Measurements from ENCODE around the gene VDR.
A peak's percentile ranks its signal among the peaks of the same experiment; 100 is the strongest.

The VDR gene

GRCh38 chr12:47930634-47931033, 25.8 kb upstream of the VDR start:
- no peak for DNase-seq (ENCODE audit: low spot score)

- DNase-seq (ENCODE audit: low spot score), result no peak
Observed at GRCh38 chr12:47927346-47927745, 22.6 kb upstream of the VDR start.

GRCh38 chr12:47921907-47922306, 17.1 kb upstream of the VDR start:
- DNase-seq (ENCODE audit: low spot score), result no peak

- DNase-seq (ENCODE audit: low spot score), result no peak
Observed at GRCh38 chr12:47920913-47921312, 16.1 kb upstream of the VDR start.

GRCh38 chr12:47913081-47913480, 8.3 kb upstream of the VDR start:
- DNase-seq (ENCODE audit: low spot score), result no peak

GRCh38 chr12:47912556-47912955, 7.8 kb upstream of the VDR start:
- no peak for DNase-seq (ENCODE audit: low spot score)

- peak; percentile 33 for DNase-seq (ENCODE audit: low spot score)
Observed at GRCh38 chr12:47910981-47911380, 6.2 kb upstream of the VDR start.

GRCh38 chr12:47910486-47910885, 5.7 kb upstream of the VDR start:
- peak; percentile 70 for DNase-seq (ENCODE audit: low spot score)

GRCh38 chr12:47909839-47910465, 5.2 kb upstream of the VDR start:
- DNase-seq (ENCODE audit: low spot score), result no peak

GRCh38 chr12:47908738-47909137, 3.9 kb upstream of the VDR start:
- no peak for DNase-seq (ENCODE audit: low spot score)

GRCh38 chr12:47907851-47908454, 3.2 kb upstream of the VDR start:
- DNase-seq (ENCODE audit: low spot score), result no peak

- peak; percentile 87 for DNase-seq (ENCODE audit: low spot score)
Observed at GRCh38 chr12:47903927-47904712, 674 bp downstream of the VDR start.

- peak; percentile 87 for DNase-seq (ENCODE audit: low spot score)
Observed at GRCh38 chr12:47903151-47903611, 1.6 kb downstream of the VDR start.

- no peak for DNase-seq (ENCODE audit: low spot score)
Observed at GRCh38 chr12:47902131-47902639, 2.6 kb downstream of the VDR start.

GRCh38 chr12:47901718-47902093, 3.1 kb downstream of the VDR start:
- DNase-seq (ENCODE audit: low spot score), result no peak

- DNase-seq (ENCODE audit: low spot score), result no peak
Observed at GRCh38 chr12:47901063-47901717, 3.6 kb downstream of the VDR start.

- DNase-seq (ENCODE audit: low spot score), result peak; percentile 21
Observed at GRCh38 chr12:47900131-47901062, 4.4 kb downstream of the VDR start.

GRCh38 chr12:47899466-47899865, 5.3 kb downstream of the VDR start:
- no peak for DNase-seq (ENCODE audit: low spot score)

- no peak for DNase-seq (ENCODE audit: low spot score)
Observed at GRCh38 chr12:47896633-47897032, 8.2 kb downstream of the VDR start.

GRCh38 chr12:47896022-47896421, 8.8 kb downstream of the VDR start:
- no peak for DNase-seq (ENCODE audit: low spot score)

- DNase-seq (ENCODE audit: low spot score), result no peak
Observed at GRCh38 chr12:47894652-47895051, 10.1 kb downstream of the VDR start.
